NCI-H345 treated with DMSO at 0.1 percent for 48 hours (cell line): ENCODE measurements around the gene C10orf71.

Experiments used
- DNase-seq: peaks from one replicate; lab custom pipeline; 2025; ENCODE audit not compliant: unreplicated experiment; lab: John Stamatoyannopoulos, UW

The C10orf71 gene, protein sequence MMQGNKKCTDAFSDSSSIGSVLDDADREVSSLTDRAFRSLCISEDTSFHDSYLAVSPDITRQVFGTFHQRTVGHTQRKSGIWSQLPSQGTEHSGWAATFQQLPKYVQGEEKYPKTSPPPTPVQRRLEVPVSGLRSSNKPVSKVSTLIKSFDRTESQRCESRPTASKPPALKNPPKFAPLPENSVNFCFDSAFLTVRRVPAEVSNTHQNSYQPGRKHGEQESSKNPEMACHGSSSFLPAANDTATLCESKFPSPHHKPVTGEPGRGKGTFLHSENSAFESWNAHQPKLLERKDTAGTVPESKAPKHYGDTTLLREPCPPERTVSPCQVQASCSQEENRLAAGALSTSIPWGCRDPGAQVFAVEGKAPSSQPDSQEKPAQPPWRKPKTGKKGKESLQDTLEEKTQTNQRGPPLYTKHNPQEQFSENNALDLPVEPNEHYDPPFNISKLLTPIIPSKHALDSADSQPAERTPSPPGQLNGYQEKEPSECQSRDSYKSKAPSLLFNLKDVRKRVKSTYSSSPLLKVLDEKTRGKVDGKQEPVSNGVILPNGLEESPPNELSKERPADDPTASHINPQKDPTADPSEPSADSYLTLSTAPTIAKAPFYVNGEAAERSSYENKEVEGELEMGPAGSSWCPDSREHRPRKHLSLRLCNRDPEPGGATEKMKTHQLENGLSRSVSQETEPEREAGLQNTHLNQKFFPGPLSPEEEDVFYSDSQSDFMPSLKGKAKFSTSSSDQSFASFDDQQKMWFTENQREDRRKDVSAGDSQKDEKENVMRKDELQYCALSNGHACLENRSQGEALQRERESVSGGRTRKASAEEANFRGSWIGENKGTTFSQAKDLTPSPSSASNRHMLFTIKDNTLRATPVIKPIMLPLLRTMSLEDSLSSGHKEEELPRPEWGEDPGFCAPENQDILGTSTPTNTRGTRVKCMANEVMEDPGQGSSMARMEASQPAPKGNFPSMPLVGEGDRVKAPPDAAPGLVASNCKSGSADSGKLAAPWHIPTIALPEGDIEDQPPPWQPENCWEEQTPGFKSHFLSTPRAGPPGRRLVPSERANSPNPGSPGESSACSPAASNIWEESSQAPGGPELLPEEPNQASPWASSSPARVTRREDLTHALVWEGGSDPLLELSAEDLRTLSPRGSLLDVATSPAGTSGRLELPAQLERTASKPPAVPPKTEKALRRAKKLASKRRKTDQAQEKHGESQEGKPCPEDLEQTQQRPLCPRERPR (N-terminal part only)

DNA sequence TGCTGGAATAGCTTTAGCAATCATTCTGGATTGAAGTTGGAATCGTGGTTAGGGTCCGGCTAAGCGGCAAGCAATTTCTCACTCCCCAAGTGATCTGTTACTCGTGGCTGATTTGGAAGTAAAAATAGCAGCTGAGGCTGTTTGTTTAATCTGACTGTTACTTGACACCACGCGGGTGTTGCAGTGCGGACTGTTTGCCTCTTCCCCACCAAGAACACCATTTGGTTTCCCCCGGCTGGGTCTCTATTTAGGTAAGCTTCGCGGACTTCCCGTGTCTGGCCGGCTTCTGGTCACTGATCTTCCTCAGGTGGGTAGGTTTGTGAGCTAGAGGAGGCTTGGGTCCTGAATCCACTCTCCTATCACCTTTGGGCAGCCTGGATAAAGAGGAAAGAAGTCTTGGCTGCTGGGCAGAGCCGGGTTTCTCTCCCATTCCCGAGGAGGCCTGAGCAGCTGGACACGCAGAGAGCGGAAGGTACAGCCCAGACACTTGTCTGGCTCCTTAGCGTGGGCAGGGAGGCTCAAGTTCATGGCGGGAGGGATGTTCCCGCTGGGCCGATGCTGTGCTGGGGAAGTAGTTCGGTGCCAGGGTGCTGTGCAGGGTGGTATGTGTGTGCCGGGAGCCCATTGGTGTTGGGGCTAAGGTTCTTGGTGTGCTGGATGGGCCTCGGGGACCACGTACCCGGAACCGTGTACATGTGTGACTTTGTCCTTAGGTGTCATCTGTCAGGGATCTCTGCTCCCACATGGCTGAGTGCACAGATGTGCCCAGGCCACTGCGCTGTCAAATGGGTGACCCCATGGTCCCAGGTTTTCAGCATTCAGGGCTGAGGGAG is at the start of gene C10orf71:
C10orf71 (plus strand) TSS at position 188 of the 833 bp plus-strand sequence. CDS start 23,376 bp downstream, outside the sequence.
- DNase-seq = no peak

DNA sequence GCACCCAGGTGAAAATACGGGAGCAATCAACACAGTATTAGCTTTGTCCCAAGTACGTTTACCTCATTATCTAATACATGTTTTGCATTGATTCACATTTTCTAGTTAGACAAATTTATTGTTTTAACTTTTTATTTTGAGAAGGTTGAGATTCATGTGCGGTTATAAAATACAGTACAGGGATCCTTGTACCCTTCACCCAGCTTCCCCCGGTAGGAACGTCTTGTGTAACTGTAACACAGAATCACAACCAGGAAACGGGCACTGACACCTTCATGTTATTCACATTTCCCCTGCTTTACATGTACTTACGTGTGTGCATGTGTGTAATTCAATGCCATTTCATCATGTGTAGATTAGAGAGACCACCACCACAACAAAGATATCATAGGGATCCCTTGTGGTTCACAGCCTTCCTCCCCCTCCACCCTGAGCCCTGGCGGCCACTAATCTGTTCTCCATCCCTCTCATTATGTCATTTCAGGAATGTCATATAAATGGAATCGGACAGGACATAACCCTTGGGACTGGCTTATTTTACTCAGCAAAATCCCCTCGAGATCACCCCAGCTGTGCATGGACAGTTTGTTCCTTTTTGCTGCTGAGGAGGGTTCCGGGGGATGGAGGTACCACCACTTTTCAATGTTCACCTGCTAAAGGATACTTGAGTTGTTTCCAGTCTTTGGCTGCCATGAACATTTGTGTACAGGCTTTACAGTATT is 46.5 kb upstream of the C10orf71 start:
- no peak for DNase-seq

GRCh38 chr10:49253340-49253906 is 45.5 kb upstream of the C10orf71 start:
- DNase-seq = no peak

- no peak for DNase-seq
These were observed 44.8 kb upstream of the C10orf71 start for GRCh38 chr10:49254150-49254549.

DNA sequence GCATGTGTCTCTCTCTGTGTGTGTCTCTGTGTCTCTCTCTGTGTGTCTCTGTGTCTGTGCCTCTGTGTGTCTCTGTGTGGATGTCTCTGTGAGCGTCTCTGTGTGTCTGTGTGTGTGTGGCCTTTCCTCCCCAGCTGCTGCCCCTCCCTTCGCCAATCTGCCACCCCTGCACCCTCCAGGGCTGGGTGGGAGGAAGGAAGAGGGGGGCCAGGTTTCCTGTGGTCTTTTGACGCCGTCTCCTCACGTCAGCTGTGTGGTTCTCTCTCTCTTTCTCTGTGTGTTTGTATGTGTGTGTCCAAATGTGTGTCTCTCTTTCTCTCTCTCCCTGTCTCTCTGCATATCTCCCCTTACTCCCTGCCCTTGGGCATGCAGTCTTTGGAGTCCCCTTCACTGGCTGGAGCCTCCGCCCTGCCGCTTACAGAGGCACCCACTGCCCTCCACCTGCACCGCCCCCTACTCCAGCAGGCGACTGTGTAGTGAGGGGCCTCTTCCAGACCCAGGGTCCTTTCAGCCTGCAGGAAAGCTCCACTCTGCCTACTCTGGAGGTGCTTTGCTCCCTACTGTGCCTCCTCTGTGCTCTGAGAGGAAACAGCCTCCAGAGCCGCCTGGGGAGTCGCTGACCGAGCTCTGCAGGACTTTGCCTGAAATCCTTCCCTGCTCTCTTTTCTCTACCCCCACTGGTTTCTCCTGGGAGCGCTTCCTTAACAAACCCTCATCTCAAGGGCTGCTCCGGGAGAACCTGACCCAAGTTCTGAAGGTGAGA is 44.2 kb upstream of the C10orf71 start:
- DNase-seq = no peak

DNA sequence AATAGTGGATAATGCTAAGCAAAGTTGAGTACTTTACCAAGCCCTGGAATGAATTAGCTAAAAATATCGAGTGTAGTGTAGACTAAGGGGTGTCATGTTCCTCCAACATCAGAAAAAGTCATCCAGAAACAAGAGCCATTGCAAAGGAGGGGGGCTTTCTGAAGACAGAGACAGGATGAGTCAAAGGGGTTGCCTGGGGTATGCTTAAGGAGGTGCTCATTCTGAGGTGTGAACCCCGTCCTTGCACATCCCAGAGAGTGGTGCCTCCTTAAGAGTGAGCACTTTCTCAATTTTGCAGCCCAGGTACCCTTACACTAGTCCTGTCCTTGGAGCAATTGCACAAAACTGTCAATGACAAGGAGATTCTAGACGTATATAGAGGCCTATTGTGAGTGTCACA is 43.1 kb upstream of the C10orf71 start:
- DNase-seq = no peak

- DNase-seq = no peak
These were observed 41.8 kb upstream of the C10orf71 start for GRCh38 chr10:49257154-49257553.

DNA sequence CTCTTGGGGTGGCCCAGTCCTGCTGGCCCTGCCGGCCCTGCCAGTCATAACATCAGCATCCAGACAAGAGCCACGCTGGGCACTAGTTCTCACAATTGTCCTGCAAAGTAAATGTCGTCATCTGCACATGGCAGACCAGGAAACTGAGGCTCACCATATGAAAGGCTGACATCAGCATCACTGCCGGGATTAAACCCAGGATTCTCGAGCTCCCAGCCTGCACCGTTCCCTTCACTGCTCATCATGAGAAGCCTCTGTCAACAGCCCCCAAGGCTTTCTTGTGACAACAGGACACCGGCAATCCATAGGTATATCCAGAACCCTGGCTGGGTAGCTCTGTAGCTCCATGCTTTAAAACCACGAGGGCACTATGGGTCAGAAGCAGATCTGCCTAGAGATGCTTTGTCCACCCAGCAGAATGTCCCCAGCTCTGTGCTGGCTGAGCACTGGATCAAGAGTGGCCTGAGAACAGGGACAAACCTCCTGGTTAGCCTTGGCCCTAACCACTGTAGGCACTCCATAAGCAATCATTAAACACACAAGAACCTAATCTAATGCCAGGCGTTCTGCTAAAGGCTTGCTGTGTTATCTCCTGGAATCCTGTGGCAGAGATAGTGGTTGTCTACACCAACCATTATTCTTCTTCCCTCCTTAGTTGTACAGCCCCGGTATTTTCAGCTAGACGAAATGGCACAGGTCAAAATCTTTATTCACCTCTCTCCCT is 41.2 kb upstream of the C10orf71 start:
- no peak for DNase-seq

- DNase-seq = no peak
These were observed 40.7 kb upstream of the C10orf71 start for GRCh38 chr10:49258350-49258683.

- no peak for DNase-seq
These were observed 38.2 kb upstream of the C10orf71 start for GRCh38 chr10:49260644-49261296.

- no peak for DNase-seq
These were observed 35.4 kb upstream of the C10orf71 start for GRCh38 chr10:49263591-49263990.

DNA sequence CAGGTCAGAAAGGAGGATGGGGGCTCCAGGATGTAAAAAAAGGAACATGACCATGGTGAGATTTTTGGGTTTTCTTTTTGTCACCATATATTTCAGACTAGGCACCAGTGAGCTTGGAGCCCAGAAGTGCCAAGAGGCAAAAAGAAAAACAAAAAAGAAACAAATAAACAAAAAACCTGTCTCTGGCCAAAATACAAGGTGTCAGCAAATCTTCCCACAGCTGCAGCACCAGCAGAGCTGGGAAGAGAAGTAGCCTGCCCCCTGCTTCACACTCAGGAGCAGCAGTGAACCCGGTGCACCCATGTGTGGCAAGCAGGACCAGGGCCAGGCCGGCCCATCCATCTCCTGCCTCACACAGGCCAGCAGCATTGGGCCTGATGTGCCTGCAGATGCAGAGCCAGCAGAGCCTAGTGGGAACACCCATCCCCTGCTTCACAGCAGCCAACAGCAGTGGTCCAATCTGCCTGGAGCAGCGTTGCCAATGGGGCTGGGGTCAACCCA is 34.7 kb upstream of the C10orf71 start:
- no peak for DNase-seq

GRCh38 chr10:49265885-49266284 is 33.1 kb upstream of the C10orf71 start:
- DNase-seq = no peak

DNA sequence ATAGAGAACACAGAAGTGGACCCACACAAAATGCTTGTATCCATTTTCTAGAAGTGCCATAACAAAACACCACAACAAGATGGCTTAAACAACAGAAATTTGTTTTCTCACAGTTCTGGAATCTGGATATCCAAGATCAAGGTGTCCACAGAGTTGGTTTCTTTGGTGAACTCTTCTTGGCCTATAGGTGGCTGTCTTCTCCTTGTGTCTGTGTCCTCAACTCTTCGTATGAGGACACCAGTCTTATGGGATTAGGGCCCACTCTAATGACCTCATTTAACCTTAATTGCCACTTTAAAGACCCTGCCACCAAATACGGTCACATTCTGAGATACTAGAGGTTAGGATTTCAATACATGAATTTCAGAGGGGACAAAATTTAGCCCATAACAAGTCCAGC is 30.8 kb upstream of the C10orf71 start:
- DNase-seq = no peak

DNA sequence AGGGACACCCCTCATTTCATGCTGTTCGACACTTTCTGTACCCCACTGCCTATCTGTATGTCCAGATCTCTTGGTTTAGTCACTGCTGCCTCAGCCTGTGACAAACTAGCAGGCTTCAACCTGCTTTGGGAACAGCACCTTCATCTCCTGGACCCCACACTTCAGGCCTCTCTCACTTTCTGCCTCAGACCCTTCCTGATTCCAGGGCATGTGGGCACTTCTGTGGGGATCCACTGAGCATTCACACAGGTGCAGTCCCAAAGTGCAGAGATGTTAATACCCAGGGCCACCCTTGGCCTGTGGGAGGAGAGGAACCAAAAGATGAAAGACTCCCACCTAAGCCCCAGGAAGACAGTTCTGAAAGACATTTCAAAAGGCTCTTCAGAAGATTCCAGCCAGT is 29.4 kb upstream of the C10orf71 start:
- no peak for DNase-seq

GRCh38 chr10:49270565-49270964 is 28.4 kb upstream of the C10orf71 start:
- no peak for DNase-seq

GRCh38 chr10:49271346-49271745 is 27.6 kb upstream of the C10orf71 start:
- no peak for DNase-seq
